Neural cell (in vitro differentiated cells): Measurements from ENCODE around the gene KCNK10. TPM values are rescaled to one million over a fixed set of nuclear protein-coding genes. Genes with fewer than 3 reads are reported as not detected.

Experiments
- H2AFZ ChIP-seq: fragments of 200-600, 300-800 bp; sonication (generic), shearing (Covaris generic); 2 replicates; pipeline ENCODE4 v1.6.0; 2014; ENCODE audit warnings: low read depth, mild to moderate bottlenecking, antibody characterized with exemption, low read length, moderate library complexity
- H3F3A ChIP-seq: fragments of 200-600 bp; shearing (Covaris generic); 2 replicates; pipeline ENCODE4 v1.6.1; 2016; ENCODE audit warnings: mild to moderate bottlenecking, moderate library complexity, mixed read lengths, antibody characterized with exemption, low read length; ENCODE audit not compliant: insufficient read depth, poor library complexity, severe bottlenecking
- H3K27ac ChIP-seq: fragments of 200-600, 300-800 bp; sonication (generic), shearing (Covaris generic); 2 replicates; pipeline ENCODE4 v1.5.1; 2014; ENCODE audit warnings: mild to moderate bottlenecking, low read length, moderate library complexity
- H3K27me3 ChIP-seq: fragments of 300-800, 200-600 bp; sonication (generic), shearing (Covaris generic); 2 replicates; pipeline ENCODE4 v1.6.0; 2014; ENCODE audit warnings: mild to moderate bottlenecking, low read depth, low read length, moderate library complexity; ENCODE audit not compliant: insufficient read depth
- H3K36me3 ChIP-seq: fragments of 300-800, 200-600 bp; sonication (generic), shearing (Covaris generic); 2 replicates; pipeline ENCODE4 v1.5.1; 2014; ENCODE audit warnings: mild to moderate bottlenecking, antibody characterized with exemption, low read length, moderate library complexity; ENCODE audit not compliant: insufficient read depth
- H3K4me2 ChIP-seq: fragments of 300-800, 200-600 bp; sonication (generic), shearing (Covaris generic); 2 replicates; pipeline ENCODE4 v1.6.0; 2014; ENCODE audit warnings: mild to moderate bottlenecking, low read length
- H3K4me3 ChIP-seq: fragments of 300-800, 200-600 bp; sonication (generic), shearing (Covaris generic); 2 replicates; pipeline ENCODE4 v1.5.1; 2014; ENCODE audit warnings: mild to moderate bottlenecking, low read length, moderate library complexity
- H3K79me2 ChIP-seq: fragments of 200-600 bp; shearing (Covaris generic); replicated peaks from 2 replicates; pipeline ENCODE4 v1.6.0; 2014; ENCODE audit warnings: mild to moderate bottlenecking, low read length, moderate library complexity; ENCODE audit not compliant: insufficient read depth
- H3K9ac ChIP-seq: fragments of 300-800, 200-600 bp; sonication (generic), shearing (Covaris generic); 2 replicates; pipeline ENCODE4 v1.6.1; 2016; ENCODE audit warnings: mild to moderate bottlenecking, low read length, mixed read lengths
- H3K9me2 ChIP-seq: fragments of 200-600 bp; shearing (Covaris generic); 2 replicates; pipeline ENCODE4 v1.6.1; 2016; ENCODE audit warnings: mild to moderate bottlenecking, low read length, mixed read lengths; ENCODE audit not compliant: insufficient read depth
- H3K9me3 ChIP-seq: fragments of 200-600, 300-800 bp; sonication (generic), shearing (Covaris generic); 2 replicates; pipeline ENCODE4 v1.6.1; 2016; ENCODE audit warnings: mild to moderate bottlenecking, mixed run types, low read length, moderate library complexity, mixed read lengths
- H4K20me1 ChIP-seq: fragments of 200-600 bp; shearing (Covaris generic); 2 replicates; pipeline ENCODE4 v1.6.1; 2016; ENCODE audit warnings: mild to moderate bottlenecking, mixed run types; ENCODE audit not compliant: insufficient read depth
- CTCF ChIP-seq: fragments of 450-650 bp; IDR thresholded peaks from 2 replicates; pipeline ENCODE4 v1.5.1; 2014; ENCODE audit warnings: antibody characterized with exemption, mild to moderate bottlenecking, moderate library complexity; ENCODE audit not compliant: poor library complexity, severe bottlenecking
- EP300 ChIP-seq: fragments of 450-650 bp; conservative IDR thresholded peaks from 2 replicates; pipeline ENCODE4 v1.6.1; 2014; ENCODE audit warnings: antibody characterized with exemption, mild to moderate bottlenecking, moderate library complexity; ENCODE audit not compliant: poor library complexity, severe bottlenecking
- EZH2 ChIP-seq: fragments of 200-600, 300-800 bp; shearing (Covaris generic), sonication (generic); IDR thresholded peaks from 2 replicates; pipeline ENCODE4 v1.6.1; 2014; ENCODE audit warnings: antibody characterized with exemption, low read length, borderline replicate concordance, mild to moderate bottlenecking; ENCODE audit not compliant: insufficient read depth, poor library complexity, severe bottlenecking
- MXI1 ChIP-seq: fragments of 450-650 bp; conservative IDR thresholded peaks from 2 replicates; pipeline ENCODE4 v1.6.1; 2014; ENCODE audit warnings: antibody characterized with exemption, mild to moderate bottlenecking; ENCODE audit not compliant: poor library complexity, severe bottlenecking
- POLR2AphosphoS5 ChIP-seq: IDR thresholded peaks from 2 replicates; pipeline ENCODE4 v1.6.1; 2012
- RAD21 ChIP-seq: fragments of 450-650 bp; conservative IDR thresholded peaks from 2 replicates; pipeline ENCODE4 v1.6.1; 2014; ENCODE audit warnings: antibody characterized with exemption, mild to moderate bottlenecking, moderate library complexity
- REST ChIP-seq: IDR thresholded peaks from 2 replicates; pipeline ENCODE4 v1.6.1; 2012; ENCODE audit warnings: borderline replicate concordance
- SMC3 ChIP-seq: fragments of 450-650 bp; conservative IDR thresholded peaks from 2 replicates; pipeline ENCODE4 v1.6.1; 2014; ENCODE audit warnings: antibody characterized with exemption, mild to moderate bottlenecking, moderate library complexity; ENCODE audit not compliant: poor library complexity
- TAF1 ChIP-seq: IDR thresholded peaks from 2 replicates; pipeline ENCODE4 v1.6.1; 2012; ENCODE audit warnings: low read depth
- polyA plus RNA-seq: library from polyadenylated mRNA; depleted of rRNA; stranded (reverse); fragments of >200 nt; gene quantifications from 2 replicates; pipeline ENCODE4 v1.2.3, GENCODE V29; 2014

Gene KCNK10
- polyA plus RNA-seq, 1 donor from 2014 or later = 6.9 TPM

- H3K9me3 ChIP-seq = no peaks in the 10 kb centered on the region
- H3K4me3 ChIP-seq = no peak overlapping the region
- no peak overlapping the region for H3K9ac ChIP-seq
- peaks cover 4% of the 10 kb centered on the region for H3F3A ChIP-seq
- no peaks in the 10 kb centered on the region for H4K20me1 ChIP-seq
- no peaks in the 10 kb centered on the region for H3K79me2 ChIP-seq
- no peak overlapping the region for H3K27ac ChIP-seq
- H3K27me3 ChIP-seq = no peaks in the 10 kb centered on the region
- TF ChIP-seq CTCF = no peak
- no peak for TF ChIP-seq TAF1
- no peak for TF ChIP-seq EZH2
- TF ChIP-seq SMC3 = no peak
- TF ChIP-seq POLR2AphosphoS5 = no peak
- no peak for TF ChIP-seq EP300
- no peak for TF ChIP-seq MXI1
- TF ChIP-seq REST = no peak
- TF ChIP-seq RAD21 = no peak
- no peaks in the 10 kb centered on the region for H3K36me3 ChIP-seq
- no peak overlapping the region for H2AFZ ChIP-seq
- no peak overlapping the region for H3K4me2 ChIP-seq
- no peaks in the 10 kb centered on the region for H3K9me2 ChIP-seq
Measured at GRCh38 chr14:88364710-88365413, 41.8 kb upstream of the KCNK10 start.

GRCh38 chr14:88363644-88364043 is 40.6 kb upstream of the KCNK10 start:
- Histone ChIP-seq H2AFZ (no peak overlapping the region), H3K27ac (peak overlapping the region; percentile 21), H3K9ac (no peak overlapping the region), H3F3A (peaks cover 4% of the 10 kb centered on the region), H3K27me3 (no peaks in the 10 kb centered on the region), H3K79me2 (no peaks in the 10 kb centered on the region), H3K9me2 (no peaks in the 10 kb centered on the region), H3K4me3 (peak overlapping the region; percentile 43), H3K36me3 (no peaks in the 10 kb centered on the region), H3K4me2 (peak overlapping the region; percentile 9), H4K20me1 (no peaks in the 10 kb centered on the region), H3K9me3 (no peaks in the 10 kb centered on the region)
- TF ChIP-seq TAF1 (no peak), SMC3 (no peak), REST (no peak), RAD21 (no peak), POLR2AphosphoS5 (no peak), EZH2 (no peak), EP300 (no peak), CTCF (no peak), MXI1 (no peak)
